Astrocyte of the cerebellum (primary cell): ENCODE measurements around the gene TINAGL1.

Experiments used
- DNase-seq: peaks from one replicate; pipeline ENCODE4 v3.0.0-alpha.2; 2011; ENCODE audit warnings: low read depth
- H3K4me3 ChIP-seq: 2 replicates; pipeline ENCODE4 v1.5.1; 2011; ENCODE audit warnings: mild to moderate bottlenecking, low read depth, low read length, moderate library complexity
- CTCF ChIP-seq: IDR thresholded peaks from 2 replicates; pipeline ENCODE4 v1.5.1; 2012; ENCODE audit warnings: low read length, low read depth, moderate library complexity, mild to moderate bottlenecking; ENCODE audit errors: missing control alignments
- in situ Hi-C: cut with HindIII; loops from 2 replicates; pipeline ENCODE4 v1.10.0; 2017; ENCODE audit warnings: low sequenced_read_pairs

The TINAGL1 gene

GRCh38 chr1:31576201-31576669 lies at the start of gene TINAGL1:
Gene TINAGL1, plus strand, starts transcription at chr1:31576515. Its CDS starts 634 bp downstream, at chr1:31577149.
- H3K4me3 ChIP-seq, result peak within 1 kb of the TSS; percentile 16
- no peak for TF ChIP-seq CTCF
- no peak for DNase-seq
- in situ Hi-C loops, result no loop called here

DNA sequence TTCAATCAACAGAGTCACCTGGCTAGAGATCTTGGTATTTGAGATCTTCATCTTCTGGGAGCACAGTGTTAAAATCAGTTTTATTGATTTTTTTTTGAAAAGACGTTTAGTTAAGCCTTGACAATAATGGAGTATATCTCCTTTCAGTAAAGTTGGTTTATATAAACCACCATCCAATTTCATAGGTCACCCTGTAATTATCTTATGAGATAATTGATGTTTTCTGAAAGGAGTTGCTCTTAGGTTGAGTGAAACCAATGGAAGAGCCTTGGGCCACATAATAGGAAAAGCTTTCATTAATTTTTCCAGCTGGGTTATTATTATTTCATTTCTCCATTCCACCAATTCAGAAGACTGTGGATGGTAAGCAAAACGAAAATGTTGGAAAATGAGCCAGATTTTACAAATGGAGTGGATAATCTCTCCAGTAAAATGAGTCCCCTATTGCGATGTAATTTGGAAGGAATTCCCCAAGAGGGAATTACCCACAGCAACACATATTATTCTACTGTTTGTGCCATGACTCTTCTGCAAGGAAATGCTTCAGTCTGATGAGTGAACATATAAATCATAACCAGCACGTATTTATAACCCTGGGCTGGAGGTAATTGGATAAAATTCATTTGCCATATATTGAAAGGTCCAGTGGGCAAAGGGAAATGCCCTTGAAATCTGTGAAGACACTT lies 46.2 kb upstream of the TINAGL1 start:
- DNase-seq, result no peak
- H3K4me3 ChIP-seq, result no peak overlapping the region
- in situ Hi-C loops, result no loop called here
- TF ChIP-seq CTCF, result no peak

DNA sequence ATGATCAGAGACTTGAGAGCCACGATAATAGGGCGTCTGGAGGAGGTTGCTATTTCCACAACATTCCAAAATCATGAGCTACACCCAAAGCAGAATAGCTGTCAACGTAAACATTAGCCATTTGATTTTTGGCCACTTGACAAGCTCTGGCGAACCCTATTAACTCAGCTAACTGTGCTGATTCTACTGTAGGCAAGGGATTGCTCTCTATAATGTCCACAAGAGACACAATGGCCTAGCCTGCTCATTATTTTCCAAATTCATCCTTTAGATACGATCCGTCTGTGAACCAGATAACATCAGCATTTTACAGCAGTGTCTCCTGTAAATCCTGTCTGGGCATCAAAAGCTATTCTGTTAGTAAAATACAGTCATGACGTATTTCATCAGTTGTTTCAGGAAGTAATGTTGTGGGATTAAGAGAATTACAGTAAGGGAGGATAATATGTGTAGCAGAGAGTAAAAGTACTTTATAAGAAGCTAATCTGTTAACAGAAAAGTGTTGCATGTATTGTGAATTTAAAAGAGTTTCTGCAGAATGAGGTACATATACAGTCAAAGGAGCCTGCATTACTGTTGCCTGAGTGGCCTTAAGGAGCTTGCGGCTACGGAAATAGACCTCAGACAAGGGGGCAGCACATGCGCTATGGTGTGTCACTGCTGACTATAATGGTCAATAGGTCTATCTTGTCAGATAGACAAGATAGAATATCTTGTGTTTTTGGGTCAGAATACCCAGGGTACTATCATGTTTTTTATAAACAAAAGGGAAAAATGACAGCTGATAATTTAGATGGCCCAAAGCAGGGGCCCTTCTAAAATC lies 44.9 kb upstream of the TINAGL1 start:
- DNase-seq, result no peak
- no peak for TF ChIP-seq CTCF
- H3K4me3 ChIP-seq, result no peak overlapping the region
- in situ Hi-C loops, result no loop called here

DNA sequence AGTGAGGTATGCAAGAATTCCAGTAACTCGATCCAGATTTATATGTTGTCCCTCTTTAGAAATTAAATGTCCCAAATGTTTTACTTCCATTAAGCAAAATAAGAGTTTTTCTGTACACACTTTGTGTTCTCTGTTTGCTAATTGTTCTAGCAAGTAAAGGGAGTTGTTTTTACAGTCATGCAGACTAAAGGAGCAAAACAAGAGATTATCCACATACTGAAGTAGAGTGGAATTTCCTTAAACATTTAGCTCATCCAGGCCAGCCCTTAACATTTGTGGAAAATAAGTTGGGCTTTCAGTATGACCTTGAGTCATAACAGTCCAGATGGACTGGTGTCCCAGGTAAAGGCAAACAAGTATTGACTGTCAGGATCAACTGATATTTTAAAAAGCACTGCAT lies 44.1 kb upstream of the TINAGL1 start:
- H3K4me3 ChIP-seq, result no peak overlapping the region
- in situ Hi-C loops, result no loop called here
- DNase-seq, result no peak
- TF ChIP-seq CTCF, result no peak

GRCh38 chr1:31535561-31535960 lies 40.8 kb upstream of the TINAGL1 start:
- H3K4me3 ChIP-seq, result no peak overlapping the region
- TF ChIP-seq CTCF, result no peak
- no peak for DNase-seq
- in situ Hi-C loops, result no loop called here

DNA sequence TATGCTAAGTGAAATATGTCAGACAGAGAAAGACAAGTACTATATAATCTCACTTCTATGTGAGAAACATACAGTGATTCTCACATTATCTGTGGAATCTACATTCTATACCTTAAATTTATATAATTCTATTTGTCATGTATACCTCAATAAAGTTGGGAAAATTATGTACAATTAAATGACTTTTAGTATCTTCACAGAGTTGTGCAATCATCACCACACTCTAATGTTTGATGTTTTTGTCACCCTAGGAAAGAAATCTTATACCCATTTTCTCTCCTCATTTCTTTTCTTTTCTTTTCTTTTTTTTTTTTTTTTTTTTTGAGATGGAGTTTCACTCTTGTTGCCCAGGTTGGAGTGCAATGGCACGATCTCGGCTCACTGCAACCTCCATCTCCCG lies 37.0 kb upstream of the TINAGL1 start:
- no peak for DNase-seq
- TF ChIP-seq CTCF, result no peak
- no peak overlapping the region for H3K4me3 ChIP-seq
- in situ Hi-C loops, result no loop called here
